Measurements from ENCODE around the gene CCNF.
"Not testable (repeated sequence)": the region's sequence is repeated elsewhere in the genome, so short reads cannot be mapped to it uniquely, and the experiment has no call there.

Gene CCNF

DNA sequence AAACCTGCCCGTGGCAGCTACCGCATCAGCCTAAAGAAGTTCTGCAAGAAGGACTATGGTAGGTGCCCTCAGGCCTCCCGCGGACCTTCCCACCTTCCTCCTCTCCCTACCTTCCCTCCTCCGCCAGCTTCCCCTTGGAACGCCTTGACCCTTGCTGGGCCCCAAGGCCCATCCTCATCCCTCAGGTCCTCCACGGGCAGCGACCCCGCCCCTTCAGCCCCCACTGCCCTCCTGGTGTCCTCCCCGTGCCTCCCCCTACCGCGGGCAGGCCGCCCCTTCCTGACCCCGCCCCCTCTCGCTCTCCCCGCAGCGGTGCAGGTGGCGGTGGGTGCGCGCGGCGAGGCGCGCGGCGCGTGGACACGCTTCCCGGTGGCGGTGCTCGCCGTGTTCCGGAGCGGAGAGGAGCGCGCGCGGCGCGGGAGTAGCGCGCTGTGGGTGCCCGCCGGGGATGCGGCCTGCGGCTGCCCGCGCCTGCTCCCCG is 44.2 kb downstream of the CCNF start:
- DNase-seq, result peak; percentile 69

DNA sequence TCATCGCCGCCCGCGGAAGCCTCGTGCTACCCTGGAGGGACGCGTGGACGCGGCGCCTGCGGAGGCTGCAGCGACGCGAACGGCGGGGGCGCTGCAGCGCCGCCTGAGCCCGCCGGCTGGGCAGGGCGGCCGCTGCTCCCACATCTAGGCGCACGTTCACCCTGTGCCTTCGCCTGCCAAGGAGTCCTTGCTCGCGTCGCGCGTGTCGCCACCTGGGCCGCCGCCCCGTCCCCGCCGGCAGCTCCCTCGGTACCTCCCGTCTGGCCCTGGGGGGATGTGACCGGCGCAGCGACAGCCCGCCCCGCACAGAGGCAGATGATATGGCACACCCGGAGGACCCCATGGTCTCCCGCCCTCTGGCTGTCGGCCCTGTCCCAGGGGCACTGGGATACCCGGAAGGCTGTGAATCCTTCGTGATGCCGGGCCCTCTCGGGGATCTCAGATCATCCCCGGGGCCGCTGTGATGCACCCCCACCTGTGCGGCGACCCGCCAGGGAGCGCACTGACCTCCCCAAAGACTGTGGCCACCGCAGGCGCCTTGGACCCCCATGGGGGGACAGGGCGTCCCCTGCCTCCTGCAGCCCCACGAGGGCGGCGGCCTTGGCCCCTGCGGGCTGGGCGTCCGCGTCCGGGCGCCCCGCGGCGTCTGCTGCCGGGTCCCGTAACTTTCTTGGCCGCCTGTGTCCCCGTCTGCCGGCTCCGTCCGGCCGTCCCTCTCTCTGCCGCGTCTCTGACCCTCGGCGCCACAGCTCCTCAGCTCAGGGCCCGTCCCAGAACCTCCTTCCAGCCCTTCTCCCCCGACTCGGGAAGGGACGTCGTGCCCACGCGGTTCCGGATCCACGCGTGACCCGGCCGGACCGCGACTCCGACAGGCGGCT is 45.0 kb downstream of the CCNF start:
- peak; percentile 86 for DNase-seq

DNA sequence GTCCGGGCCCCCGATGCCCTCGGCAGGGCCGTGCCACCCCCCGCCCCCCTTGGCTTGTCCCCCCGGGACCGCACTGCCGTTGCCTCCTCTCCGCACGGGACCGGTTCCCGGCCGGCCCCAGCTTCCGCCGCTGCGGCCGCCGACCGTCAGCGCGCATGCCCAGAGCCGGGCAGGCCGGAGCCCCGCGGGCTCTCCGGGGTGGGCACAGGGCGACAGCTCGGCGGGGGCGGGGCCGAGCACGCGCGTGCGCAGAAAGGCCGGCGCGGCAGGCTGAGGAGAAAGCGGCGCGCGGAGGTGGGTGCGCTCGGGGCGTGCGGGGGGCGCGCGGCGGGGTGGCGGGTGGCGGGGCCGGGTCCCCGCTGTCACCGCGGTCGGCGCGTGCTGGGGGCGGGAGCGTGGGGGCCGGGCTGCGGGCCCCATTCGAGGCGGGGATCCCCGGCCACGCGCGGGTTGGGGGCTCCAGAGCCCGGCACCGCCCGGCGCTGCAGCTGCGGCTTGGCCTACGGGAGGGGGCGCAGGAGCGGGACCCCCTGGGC is 45.7 kb downstream of the CCNF start, which contains the start of gene TBC1D24:
Gene TBC1D24 (plus strand): TSS at position 251 of the 536 bp plus-strand sequence. CDS start 21,022 bp downstream, outside the sequence.
- DNase-seq, result peak; percentile 93

DNA sequence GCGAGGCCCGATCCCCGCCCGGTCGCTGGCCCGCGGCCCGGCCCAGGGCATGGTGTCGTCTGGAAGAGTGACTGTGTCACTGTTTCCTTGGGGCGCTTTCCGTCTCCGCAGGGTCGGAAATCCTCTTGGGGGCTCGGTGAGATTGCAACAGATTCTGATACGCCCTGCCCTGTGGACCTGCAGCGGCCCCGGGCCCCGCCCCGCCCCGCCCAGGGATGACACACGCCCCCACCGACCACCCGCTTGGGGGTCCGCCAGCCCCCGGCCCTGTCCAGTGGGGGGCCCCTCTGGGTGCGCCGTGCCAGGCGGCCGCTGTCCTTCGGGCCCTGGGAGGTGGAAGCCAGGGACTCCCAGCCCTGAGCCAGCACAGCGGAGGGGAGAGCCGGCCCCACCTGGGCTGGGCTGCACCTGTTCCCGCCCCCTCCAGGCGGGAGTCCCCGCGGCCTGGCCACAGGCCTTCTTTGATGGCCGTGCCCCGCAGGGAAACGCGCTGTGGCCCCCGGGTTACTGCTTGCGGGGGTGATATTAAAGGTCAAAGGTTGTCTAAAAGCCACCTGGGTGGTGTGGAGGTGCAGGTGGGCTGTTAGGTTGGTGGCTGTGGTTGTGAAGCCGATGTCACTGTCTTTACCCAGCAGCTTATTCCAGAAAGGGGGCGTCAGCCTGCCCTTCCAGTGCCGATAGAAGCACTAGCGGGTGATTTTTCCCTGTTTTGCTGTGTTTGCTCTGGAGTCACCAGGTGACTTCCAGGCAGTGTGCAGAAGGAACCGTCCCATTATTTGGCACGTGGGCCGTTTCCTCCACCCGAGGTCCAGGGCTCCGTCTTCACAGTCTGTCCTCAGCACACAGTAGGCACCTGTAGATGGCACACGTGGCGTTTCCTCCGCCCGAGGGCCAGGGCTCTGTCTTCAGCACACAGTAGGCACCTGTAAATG is 46.4 kb downstream of the CCNF start:
- DNase-seq, result peak; percentile 75

DNA sequence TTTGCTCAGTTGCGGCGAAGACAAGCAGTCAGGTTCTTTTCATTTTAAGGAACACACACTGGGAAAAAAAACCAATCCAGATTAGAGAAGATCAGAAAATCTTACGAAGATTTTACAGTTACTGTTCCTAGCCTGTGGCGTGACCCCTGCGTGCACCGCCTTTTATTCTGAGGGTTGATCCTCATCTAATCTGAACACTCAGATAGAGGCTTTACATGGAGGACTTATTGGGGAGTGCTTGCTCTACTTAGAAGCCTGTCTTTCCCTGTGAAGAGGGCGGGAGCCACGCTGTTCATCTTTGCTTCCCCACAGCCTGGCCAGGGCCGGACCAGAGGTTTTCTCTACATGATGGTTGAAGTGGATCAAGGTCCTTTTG is 47.1 kb downstream of the CCNF start:
- DNase-seq, result no peak

DNA sequence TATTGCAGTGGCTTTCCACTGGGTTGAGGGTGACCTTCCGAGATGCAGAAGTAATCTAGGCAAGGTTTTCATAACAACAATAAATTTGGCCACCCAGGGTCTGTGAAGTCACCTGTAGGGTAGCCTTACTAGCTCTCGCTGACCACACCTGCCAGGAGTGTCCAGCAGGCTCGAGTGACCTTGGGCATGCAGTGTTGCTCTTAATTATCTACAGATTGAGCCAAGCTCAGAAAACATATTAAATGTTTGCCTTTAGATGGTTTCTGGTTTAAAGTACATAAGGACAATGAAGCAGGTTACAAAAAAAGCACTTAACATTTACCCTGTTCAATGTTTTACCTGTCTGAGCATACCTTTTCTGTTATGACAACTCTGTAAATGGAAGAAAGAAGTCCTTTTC is 47.5 kb downstream of the CCNF start:
- no peak for DNase-seq

DNA sequence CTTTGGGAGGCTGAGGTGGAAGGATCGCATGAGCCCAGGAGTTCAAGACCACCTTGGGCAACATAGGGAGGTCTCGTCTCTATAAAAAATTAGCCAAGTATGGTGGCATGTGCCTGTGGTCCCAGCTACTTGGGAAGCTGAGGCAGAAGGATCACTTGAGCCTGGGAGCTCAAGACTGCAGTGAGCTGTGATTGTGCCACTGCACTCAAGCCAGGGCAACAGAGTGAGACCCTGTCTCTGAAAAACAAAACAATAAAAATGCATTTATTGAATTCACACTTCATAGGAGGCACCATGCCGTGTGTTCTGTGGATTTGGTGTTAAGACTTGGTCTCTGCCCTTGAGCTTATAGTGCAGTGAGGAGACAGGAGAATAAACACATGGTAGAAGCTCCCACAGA is 48.1 kb downstream of the CCNF start:
- no peak for DNase-seq

DNA sequence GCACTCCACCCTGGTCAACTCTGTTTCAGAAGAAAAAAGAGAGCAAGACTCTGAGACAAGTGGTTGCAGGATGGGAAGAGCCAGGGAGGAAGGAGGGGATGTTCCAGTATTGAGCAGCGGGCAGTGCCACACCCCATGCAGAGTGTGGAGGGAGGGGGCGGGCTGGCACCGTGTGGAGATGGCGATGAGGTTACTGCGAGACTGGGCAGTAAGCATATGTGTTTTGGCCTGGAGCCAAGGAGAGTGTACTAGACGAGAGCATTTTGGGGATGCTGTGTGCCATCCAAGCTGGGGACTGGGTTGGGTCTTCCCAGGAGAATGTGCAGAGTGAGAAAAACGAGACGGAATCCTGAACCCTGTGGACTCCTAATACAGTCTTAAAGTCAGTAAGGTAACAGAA is 49.0 kb downstream of the CCNF start:
- DNase-seq, result no peak

DNA sequence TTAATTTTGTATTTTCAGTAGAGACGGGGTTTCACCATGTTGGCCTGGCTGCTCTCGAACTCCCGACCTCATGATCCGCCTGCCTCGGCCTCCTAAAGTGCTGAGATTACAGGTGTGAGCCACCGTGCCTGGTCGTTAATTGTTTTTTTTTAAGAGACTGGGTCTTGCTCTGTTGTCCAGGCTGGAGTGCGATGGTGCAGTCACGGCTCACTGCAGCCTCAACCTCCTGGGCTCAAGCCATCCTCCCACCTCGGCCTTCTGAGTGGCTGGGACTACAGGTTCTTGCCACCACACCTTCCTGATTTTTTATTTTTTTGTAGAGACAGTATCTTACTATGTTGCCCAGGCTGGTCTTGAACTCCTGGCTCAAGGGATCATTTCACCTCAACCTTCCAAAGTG is 50.7 kb downstream of the CCNF start:
- DNase-seq, result not testable (repeated sequence)

DNA sequence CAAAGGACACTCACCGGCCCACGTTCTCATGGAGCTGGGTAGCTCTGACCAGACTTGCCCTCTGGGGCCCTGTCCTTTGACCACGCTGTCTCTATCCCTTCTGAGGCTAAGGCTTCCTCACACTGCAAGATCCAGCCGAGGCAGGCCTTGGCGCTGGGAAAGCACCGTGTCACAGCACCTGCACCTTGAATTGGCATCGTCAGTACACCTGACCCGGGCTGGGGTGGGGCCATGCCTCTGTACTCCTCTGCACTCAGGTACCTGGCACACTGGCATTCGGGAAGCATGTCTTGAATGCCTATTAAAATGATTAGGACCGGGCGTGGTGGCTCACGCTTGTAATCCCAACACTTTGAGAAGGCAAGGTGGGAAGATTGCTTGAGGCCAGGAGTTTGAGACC is 51.7 kb downstream of the CCNF start:
- DNase-seq, result no peak

DNA sequence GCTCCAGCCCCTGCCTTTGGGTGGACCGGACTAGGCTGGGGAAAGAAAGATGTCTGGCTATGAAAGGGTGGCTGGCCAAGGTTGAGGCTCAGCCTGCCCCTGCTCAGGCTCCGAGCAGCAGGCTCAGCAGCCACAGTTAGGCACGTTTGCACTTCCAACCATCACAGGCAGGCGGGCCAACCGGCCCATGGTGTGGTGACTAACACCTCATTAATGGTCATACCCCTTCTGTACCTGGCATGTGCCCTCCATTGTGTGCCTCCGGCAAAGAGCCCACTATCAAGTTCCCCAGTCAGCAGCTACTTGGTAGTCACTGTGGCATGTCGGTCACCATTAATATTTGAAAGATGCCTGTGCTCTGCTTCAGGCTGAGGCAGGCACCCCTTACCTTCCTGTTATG is 52.4 kb downstream of the CCNF start:
- DNase-seq, result no peak

DNA sequence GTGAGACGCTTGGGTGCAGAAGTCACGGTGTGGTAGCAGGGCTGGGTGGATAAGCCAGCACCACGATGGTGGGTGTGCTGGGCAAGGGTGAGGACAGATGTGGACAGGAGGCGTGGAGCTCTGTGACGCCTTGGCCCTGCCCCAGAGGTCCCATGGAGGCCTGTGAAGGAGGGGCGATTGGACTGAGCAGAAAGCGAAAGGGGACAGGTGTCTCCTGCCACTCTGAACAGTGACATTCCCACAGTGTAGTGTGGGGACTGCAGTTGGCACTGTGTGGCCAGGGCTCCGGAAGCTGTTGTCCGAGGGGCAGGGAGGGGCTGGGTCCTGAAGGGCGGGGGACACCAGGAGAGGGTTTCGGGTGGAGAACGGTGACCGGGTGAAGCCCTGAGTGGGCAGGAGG is 53.0 kb downstream of the CCNF start:
- DNase-seq, result no peak

DNA sequence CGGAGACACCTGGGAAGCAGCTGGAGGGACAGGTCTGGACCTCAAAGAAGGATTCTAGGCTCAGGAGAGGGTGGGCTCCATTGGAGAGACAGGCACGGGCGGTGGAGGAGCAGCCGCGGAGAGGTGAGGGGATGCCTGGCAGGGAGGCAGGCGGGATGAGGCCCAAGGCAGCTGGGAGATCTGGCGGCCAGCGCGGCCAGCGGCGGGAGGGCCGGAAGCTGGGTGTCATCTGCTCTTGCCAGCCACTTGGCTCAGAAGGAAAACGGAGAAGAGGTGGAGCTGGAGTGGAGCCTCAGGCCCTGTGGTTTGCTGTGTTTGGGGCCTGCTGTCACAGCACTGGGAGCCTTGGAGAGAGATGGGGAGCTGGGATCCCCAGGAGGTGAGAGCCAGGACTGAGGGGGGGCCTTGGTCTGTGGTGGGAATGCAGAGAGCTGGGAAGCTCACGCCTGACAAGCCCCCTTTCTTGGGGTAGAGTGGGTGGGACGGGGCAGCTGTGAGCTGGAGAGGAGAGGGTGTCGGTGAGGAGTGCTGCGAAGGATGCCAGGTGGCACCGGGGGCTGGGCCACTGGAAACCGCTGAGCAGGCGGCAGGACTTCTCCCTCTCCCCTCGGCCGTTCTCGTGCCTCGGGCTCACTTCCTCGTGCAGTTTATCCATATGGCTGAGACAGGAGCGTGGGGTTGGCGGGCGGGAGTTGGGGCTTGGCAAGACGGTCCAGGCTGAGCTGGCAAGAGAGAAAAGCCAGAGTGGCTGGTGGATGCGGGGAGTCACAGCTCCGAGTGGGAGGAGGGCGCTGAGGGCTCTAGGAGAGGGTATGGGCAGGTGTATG is 53.7 kb downstream of the CCNF start:
- no peak for DNase-seq

DNA sequence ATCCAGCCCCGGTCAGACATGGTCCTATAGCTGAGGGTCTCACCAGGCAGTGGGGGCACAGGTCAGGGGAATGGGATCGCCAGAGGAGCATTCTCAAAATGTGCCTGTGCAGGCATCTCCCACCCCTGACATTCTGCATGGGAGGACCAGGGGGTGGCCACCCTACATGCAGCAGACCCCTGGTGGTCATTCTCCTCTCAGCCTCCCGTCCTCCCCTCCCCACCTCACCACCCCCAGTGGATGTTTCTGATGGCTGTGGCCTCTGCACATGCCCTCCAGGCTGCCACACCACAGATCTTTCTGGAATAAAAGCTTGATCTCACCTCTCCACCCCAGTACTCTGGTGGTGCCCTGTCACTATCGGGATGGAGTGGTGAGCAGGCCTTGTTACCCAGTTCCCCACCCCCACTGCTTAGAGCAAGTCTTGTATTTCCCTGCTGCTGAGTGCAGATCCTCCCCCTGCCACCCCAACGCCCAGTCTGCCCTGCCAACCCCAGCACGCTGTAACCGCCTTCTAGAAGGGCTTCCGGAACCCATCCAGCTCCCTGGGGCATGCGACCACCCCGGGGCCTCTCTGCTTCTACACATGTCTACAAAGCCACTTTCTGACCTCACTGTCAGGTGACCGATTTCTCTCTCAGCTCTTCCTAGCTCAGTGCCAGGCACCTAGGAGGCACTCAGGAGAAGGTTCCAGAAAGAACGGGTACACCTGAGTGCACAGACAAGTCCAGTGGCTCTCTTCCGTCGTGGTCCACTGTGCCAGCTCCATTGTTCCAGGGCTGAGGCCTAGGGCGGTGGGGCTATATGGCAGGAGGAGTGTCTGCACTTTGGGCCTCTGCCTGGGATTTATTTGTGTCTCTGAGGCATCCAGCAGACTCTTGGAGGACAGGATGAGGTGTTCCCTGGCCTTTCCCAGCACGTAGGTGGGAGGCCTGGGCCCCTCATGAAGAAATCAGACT is 55.0 kb downstream of the CCNF start:
- DNase-seq, result no peak

DNA sequence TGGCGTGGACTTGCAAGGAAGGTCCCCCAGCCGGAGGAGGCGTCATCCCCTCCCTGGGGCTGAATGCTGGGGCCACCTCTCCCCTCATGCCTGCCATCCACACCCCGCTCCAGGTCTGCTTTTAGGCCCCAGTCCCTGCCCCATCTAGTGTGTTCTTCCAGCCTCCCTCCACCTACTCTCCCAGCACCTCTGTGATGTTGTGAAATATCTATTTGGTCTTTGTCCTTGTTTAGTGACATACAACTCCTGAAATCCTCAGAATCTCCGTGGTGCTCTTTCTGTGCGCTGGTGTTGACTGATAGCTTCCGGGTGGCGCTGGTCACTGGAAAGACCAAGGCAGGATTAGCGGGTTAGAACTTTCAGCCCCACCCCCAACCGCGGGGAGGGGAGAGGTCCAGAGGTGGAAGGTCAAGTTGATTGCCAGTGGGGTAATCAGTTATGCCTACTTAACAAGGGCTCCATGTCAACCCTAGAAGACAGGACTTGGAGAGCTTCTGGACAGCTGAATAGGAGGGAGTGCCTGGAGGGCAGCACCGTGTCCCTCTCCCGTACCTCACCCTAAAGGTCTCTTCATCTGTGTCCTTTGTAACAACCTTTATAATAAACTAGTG is 55.8 kb downstream of the CCNF start:
- no peak for DNase-seq

DNA sequence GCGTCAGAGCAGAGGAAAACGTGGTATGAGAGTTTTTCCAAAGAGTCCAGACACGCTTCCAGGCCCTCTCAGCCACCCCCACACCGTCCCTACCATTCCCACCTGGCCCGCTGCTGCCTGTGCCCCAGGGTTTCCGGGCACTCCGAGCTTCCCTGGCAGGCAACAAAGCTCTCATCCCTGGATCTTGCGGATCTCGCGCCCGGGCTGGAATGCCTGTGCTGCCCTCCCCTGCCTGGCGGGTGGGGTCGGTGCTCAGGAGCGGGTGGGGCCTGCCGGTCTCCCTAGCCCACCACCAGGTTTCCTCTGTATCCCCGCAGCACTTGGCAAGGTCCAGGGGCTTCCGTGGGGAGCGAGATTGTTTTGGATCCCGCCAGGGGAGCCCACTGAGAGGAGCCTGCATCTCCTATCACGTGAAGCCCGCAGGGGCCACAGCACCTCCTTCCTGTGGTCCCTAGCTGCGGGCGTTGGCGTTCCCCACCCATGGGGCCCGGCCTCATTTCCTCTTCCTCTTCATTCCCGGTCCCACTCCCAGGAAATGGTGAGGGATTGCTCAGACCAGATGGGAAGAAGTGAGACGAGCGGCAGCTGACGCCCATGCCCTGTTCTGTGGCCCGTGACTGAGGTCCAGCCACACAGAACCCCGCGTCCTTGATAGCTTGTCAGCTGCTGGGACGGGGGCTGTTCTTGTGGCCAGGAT is 56.7 kb downstream of the CCNF start:
- DNase-seq, result no peak

DNA sequence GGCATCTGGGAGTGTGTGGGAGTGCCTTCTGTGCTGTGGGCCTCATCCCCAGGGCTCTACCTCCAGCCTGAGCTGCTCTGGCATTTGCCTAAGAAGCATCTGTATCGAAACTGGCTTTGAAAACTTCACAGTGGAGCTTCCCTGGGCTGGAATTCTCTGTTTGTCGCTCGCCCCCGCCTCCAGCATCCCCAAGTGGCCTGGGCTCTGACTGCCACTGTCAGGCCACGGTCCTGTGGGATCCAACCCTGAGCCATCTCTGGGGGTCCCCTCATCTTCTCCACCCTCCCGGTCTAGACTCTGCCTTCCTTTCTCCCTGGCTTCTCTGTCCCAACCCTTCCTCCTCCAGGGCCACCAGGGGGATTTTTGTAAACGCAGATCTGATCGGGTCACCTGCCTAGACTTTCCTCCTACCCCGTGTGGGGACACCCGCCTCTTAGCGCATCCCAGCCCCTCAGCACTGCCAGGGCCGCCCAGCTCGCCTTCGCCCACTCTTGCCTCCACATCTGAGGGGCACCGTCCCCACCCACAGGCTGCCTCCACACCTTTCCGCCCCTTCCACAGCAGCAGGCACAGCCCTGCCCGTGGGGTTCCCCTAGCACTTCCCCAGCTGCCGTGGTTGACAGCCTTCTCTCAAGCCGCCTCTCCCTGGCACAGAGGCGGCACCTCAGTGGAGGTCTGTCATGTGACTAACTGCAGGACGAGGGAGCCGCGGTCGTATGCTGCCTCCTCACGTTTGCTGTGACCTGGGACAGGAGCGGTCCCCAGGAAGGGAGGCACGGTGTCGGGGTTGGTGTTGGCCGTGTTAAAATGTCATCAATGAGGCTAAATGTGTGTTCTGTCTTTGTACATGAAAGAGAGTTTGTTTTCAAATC is 57.6 kb downstream of the CCNF start:
- peak; percentile 90 for DNase-seq

DNA sequence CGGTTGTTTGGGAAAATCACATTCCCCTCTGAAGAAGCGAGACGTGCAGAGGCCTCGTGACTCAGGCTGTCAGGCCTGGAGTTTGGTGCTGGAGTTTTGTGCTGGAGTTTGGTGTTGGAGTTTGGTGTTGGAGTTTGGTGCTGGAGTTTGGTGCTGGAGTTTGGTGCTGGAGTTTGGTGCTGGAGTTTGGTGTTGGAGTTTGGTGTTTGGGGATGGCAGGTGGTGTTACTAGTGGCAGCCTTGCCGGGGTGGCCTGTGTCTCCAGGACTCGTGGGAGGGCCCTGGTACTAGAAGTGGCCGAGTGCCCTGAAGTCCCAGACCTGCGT is 58.2 kb downstream of the CCNF start:
- no peak for DNase-seq

DNA sequence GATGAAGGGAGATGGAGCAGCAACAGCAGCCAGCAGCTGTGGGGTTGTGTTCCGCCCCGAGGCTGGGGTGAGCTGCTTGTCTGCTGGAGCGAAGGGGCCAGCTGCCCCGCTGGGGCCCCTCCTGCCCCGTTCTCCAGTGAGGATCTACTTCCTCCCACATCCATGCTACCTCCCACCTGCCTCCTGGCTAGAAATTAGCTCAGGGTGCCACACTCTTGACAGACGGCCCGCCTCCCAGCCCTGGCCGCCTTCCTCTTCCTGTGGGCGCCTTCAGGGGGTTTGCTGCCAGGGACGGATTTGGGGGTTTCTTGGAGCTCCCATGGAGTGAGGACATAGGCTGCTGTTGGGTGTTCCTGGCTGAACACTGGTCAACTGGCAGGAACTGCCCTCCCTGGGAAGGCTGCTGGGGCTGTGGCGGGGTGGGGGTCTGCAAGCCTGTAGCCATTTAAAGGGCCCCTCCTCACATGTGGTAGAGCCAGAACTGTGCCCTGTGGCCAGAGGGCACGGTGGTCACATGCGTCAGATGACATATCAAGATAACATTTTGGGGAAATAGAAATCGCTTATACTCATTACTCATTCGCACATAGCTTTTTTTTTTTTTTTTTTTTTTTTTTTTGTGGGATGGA is 58.8 kb downstream of the CCNF start:
- no peak for DNase-seq

Measured in activated effector memory CD4-positive, alpha-beta T cell treated with anti-CD3 and anti-CD28 coated beads, Interleukin-2, amount 50 U/mL, for 16 hours (primary cell).